ENCODE measurements around the gene PARD6B.

- TF ChIP-seq CTCF (IDR thresholded peaks at IDR 0.05 in 4 of 5, conservative IDR thresholded peaks at IDR 0.05 in 1 of 5) (no peak), POLR2A (IDR thresholded peaks at IDR 0.05) (no peak)
Observed at GRCh38 chr20:50715694-50716093, 15.7 kb upstream of the PARD6B start.

Measured in gastrocnemius medialis (tissue), 4 donors.